Hepatocyte (in vitro differentiated cells): ENCODE results near the gene CCL16. TPM values are rescaled to one million over a fixed set of nuclear protein-coding genes. Genes with fewer than 3 reads are reported as not detected.
"Not testable (repeated sequence)": the region's sequence is repeated elsewhere in the genome, so short reads cannot be mapped to it uniquely, and the experiment has no call there.

ENCODE experiments used
- DNase-seq: peaks from one replicate; pipeline ENCODE4 v3.0.0-alpha.2; 2016; ENCODE audit warnings: low spot score
- H2AFZ ChIP-seq: fragments of 200-600 bp; sonication (generic); 2 replicates; pipeline ENCODE4 v1.6.0; 2016; ENCODE audit warnings: antibody characterized with exemption, mild to moderate bottlenecking
- H3K27ac ChIP-seq: fragments of 200-600 bp; sonication (generic); 2 replicates; pipeline ENCODE4 v1.5.1; 2016; ENCODE audit warnings: mild to moderate bottlenecking
- H3K27me3 ChIP-seq: fragments of 200-600 bp; sonication (generic); 2 replicates; pipeline ENCODE4 v1.6.1; 2016
- H3K36me3 ChIP-seq: fragments of 200-600 bp; sonication (generic); replicated peaks from 2 replicates; pipeline ENCODE4 v1.5.1; 2016; ENCODE audit warnings: low read depth; ENCODE audit not compliant: insufficient read depth
- H3K4me1 ChIP-seq: fragments of 200-600 bp; sonication (generic); 2 replicates; pipeline ENCODE4 v1.5.1; 2016; ENCODE audit warnings: mild to moderate bottlenecking, moderate library complexity; ENCODE audit not compliant: insufficient read depth
- H3K4me2 ChIP-seq: fragments of 200-600 bp; sonication (generic); 2 replicates; pipeline ENCODE4 v1.6.0; 2016
- H3K4me3 ChIP-seq: fragments of 200-600 bp; sonication (generic); 2 replicates; pipeline ENCODE4 v1.5.1; 2016; ENCODE audit warnings: mild to moderate bottlenecking
- H3K79me2 ChIP-seq: fragments of 200-600 bp; sonication (generic); 2 replicates; pipeline ENCODE4 v1.6.0; 2017; ENCODE audit warnings: mild to moderate bottlenecking
- H3K9me2 ChIP-seq: fragments of 200-600 bp; sonication (generic); replicated peaks from 2 replicates; pipeline ENCODE4 v1.6.0; 2017; ENCODE audit warnings: mild to moderate bottlenecking; ENCODE audit not compliant: insufficient read depth
- H3K9me3 ChIP-seq: fragments of 200-600 bp; sonication (generic); 2 replicates; pipeline ENCODE4 v1.5.1; 2016; ENCODE audit warnings: low read depth, mild to moderate bottlenecking
- H4K20me1 ChIP-seq: fragments of 200-600 bp; sonication (generic); 2 replicates; pipeline ENCODE4 v1.6.0; 2016; ENCODE audit warnings: mild to moderate bottlenecking; ENCODE audit not compliant: insufficient read depth, poor library complexity, severe bottlenecking
- EZH2 ChIP-seq: fragments of 200-600 bp; sonication (generic); IDR thresholded peaks from 2 replicates; pipeline ENCODE4 v1.6.1; 2016; ENCODE audit warnings: antibody characterized with exemption, mild to moderate bottlenecking, borderline replicate concordance
- EZH2phosphoT487 ChIP-seq: fragments of 200-600 bp; sonication (generic); IDR thresholded peaks from one replicate; pipeline ENCODE4 v1.6.1; 2018; ENCODE audit warnings: antibody characterized with exemption, mild to moderate bottlenecking, low read depth, moderate library complexity; ENCODE audit not compliant: unreplicated experiment, severe bottlenecking
- WGBS: methylation state at CpG from one replicate; pipeline ENCODE4 v1.1.6; 2016; ENCODE audit warnings: low lambda C conversion rate; ENCODE audit errors: missing lambda C conversion rate; 5-methylcytosine and 5-hydroxymethylcytosine counted together
- polyA plus RNA-seq: library from polyadenylated mRNA; unstranded; fragments of >200 nt; fragmentation: Nextera tagmentation; extraction: Ambion mirVana; gene quantifications from 2 replicates; pipeline ENCODE4 v1.2.1, GENCODE V29; 2016
- total RNA-seq: library from RNA; depleted of rRNA; stranded (reverse); fragments of >200 nt; gene quantifications from 2 replicates; pipeline ENCODE4 v1.2.3, GENCODE V29; 2014
- TF ChIP-seq, protein P1 (sequence below): fragments of 200-600 bp; sonication (generic); IDR thresholded peaks from 2 replicates; pipeline ENCODE4 v1.5.1; 2016; ENCODE audit warnings: antibody characterized with exemption, mild to moderate bottlenecking; ENCODE audit not compliant: poor library complexity

Gene CCL16
- total and polyA plus RNA-seq, 2 experiments from 2014 or later: not detected

DNA sequence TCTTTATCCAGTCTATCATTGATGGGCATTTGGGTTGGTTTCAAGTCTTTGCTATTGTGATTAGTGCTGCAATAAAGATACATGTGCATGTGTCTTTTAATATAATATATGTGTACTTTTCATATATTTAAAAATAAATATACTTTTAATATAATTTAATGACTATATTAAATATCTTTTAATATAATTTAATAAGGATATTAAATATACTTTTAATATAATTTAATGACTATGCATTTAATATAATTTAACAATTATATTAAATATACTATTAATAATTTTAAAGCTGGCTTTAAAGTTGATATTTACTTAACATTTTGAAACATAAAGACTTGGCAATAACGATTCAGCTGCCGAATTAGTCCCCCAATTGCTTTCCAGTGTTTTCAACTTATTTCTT, 35.3 kb upstream of the CCL16 start:
- no peak for DNase-seq
- peaks cover 14% of the 10 kb centered on the region for H3K27me3 ChIP-seq
- H3K27ac ChIP-seq: no peak overlapping the region
- no peaks in the 10 kb centered on the region for H3K9me2 ChIP-seq
- H3K36me3 ChIP-seq: no peaks in the 10 kb centered on the region
- no peak overlapping the region for H3K4me3 ChIP-seq
- TF ChIP-seq, protein P1, sequence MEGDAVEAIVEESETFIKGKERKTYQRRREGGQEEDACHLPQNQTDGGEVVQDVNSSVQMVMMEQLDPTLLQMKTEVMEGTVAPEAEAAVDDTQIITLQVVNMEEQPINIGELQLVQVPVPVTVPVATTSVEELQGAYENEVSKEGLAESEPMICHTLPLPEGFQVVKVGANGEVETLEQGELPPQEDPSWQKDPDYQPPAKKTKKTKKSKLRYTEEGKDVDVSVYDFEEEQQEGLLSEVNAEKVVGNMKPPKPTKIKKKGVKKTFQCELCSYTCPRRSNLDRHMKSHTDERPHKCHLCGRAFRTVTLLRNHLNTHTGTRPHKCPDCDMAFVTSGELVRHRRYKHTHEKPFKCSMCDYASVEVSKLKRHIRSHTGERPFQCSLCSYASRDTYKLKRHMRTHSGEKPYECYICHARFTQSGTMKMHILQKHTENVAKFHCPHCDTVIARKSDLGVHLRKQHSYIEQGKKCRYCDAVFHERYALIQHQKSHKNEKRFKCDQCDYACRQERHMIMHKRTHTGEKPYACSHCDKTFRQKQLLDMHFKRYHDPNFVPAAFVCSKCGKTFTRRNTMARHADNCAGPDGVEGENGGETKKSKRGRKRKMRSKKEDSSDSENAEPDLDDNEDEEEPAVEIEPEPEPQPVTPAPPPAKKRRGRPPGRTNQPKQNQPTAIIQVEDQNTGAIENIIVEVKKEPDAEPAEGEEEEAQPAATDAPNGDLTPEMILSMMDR: no peak
- TF ChIP-seq EZH2phosphoT487 (no peak), EZH2 (no peak)
- H3K4me1 ChIP-seq: no peaks in the 10 kb centered on the region
- H3K79me2 ChIP-seq: no peaks in the 10 kb centered on the region
- H3K4me2 ChIP-seq: no peak overlapping the region
- H2AFZ ChIP-seq: no peak overlapping the region
- WGBS: 92% methylated on average over 2 of the region's 2 CpGs
- H3K9me3 ChIP-seq: no peaks in the 10 kb centered on the region
- no peaks in the 10 kb centered on the region for H4K20me1 ChIP-seq

DNA sequence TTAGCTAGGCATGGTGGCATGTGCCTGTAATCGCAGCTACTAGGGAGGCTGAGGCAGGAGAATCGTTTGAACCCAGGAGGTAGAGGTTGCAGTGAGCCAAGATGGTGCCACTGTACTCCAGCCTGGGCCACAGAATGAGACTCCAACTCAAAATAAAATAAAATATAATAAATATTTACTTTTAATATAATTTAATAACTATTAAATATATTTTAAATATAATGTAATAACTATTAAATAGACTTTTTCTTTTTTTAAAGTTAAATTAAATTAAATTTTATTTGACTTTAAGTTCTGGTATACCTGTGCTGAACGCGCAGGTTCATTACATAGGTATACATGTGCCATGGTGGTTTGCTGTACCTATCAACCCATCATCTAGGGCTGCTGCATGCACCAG, 34.6 kb upstream of the CCL16 start:
- H3K4me2 ChIP-seq, H3K4me3 ChIP-seq, H3K36me3 ChIP-seq, H3K79me2 ChIP-seq, H4K20me1 ChIP-seq, H3K9me3 ChIP-seq, H2AFZ ChIP-seq, H3K27ac ChIP-seq, H3K27me3 ChIP-seq, H3K4me1 ChIP-seq, DNase-seq, H3K9me2 ChIP-seq: not testable (repeated sequence)
- 96% methylated on average over 4 of the region's 4 CpGs for WGBS

DNA sequence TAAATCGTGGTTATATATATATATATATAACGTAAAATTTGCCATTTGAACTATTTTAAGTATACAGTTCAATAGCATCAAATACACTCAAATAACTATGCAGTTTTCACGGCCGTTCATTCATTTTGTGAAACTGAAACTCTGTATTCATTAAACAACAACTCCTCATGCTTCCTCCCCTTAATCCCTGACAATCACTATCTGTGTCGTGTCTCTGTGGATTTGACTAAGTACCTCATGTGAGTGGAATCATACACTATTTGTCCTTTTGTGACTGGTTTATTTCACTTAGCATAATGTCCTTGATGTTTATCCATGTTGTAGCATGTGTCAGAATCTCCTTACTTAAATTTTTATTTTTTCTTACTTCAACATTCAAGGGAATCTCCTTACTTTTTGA, 33.6 kb upstream of the CCL16 start:
- Histone ChIP-seq H3K27ac (no peak overlapping the region), H3K27me3 (peaks cover 4% of the 10 kb centered on the region), H2AFZ (no peak overlapping the region), H3K36me3 (no peaks in the 10 kb centered on the region), H3K9me3 (no peaks in the 10 kb centered on the region), H3K4me1 (no peaks in the 10 kb centered on the region), H3K79me2 (no peaks in the 10 kb centered on the region), H4K20me1 (no peaks in the 10 kb centered on the region), H3K4me3 (no peak overlapping the region), H3K9me2 (no peaks in the 10 kb centered on the region), H3K4me2 (no peak overlapping the region)
- TF ChIP-seq EZH2 (no peak), EZH2phosphoT487 (no peak)
- TF ChIP-seq, protein P1: no peak
- 79% methylated on average over 5 of the region's 5 CpGs for WGBS
- no peak for DNase-seq

DNA sequence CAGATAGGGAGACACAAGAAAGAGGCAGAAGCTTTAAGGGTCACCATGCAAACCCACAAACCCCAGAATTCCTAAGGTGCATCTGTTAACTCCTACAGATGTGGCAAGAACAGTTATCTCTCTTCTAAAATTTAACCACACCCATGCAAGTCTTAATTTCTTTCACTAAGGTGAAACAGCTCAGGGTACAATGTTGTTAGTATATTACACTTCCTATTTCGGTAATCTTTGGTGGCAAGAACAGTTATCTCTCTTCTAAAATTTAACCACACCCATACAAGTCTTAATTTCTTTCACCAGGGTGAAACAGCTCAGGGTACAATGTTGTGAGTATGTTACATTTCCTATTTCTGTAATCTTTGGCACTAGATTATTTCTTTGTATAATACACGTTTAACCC, 29.9 kb upstream of the CCL16 start:
- no peak for DNase-seq
- H4K20me1 ChIP-seq: no peaks in the 10 kb centered on the region
- 80% methylated on average over 2 of the region's 2 CpGs for WGBS
- no peak for TF ChIP-seq EZH2phosphoT487
- TF ChIP-seq, protein P1: no peak
- TF ChIP-seq EZH2: no peak
- H3K9me3 ChIP-seq: no peaks in the 10 kb centered on the region
- H2AFZ ChIP-seq: no peak overlapping the region
- no peaks in the 10 kb centered on the region for H3K9me2 ChIP-seq
- no peaks in the 10 kb centered on the region for H3K27me3 ChIP-seq
- H3K36me3 ChIP-seq: no peaks in the 10 kb centered on the region
- H3K4me1 ChIP-seq: no peaks in the 10 kb centered on the region
- H3K4me3 ChIP-seq: no peak overlapping the region
- H3K4me2 ChIP-seq: no peak overlapping the region
- H3K27ac ChIP-seq: no peak overlapping the region
- no peaks in the 10 kb centered on the region for H3K79me2 ChIP-seq
